ENCODE data around the gene SLC12A3. TPM values are rescaled to one million over a fixed set of nuclear protein-coding genes. Genes with fewer than 3 reads are reported as not detected.

The SLC12A3 gene
- total RNA-seq, 6 donors from 2014 or later, result 0.06 to 0.61 TPM; not detected in 4

GRCh38 chr16:56830669-56831068 is 34.3 kb upstream of the SLC12A3 start:
- Histone ChIP-seq H3K9me3 (no peaks in the 10 kb centered on the region), H3K4me1 (no peaks in the 10 kb centered on the region), H3K36me3 (peaks cover 6 to 63% (median 29%) of the 10 kb centered on the region in 4 donors), H3K4me3 (no peak overlapping the region), H3K27me3 (no peaks in the 10 kb centered on the region), H3K27ac (no peak overlapping the region)
- no peak for ATAC-seq (ENCODE audit: low FRiP score in 2 of 2)
- TF ChIP-seq, protein P1, sequence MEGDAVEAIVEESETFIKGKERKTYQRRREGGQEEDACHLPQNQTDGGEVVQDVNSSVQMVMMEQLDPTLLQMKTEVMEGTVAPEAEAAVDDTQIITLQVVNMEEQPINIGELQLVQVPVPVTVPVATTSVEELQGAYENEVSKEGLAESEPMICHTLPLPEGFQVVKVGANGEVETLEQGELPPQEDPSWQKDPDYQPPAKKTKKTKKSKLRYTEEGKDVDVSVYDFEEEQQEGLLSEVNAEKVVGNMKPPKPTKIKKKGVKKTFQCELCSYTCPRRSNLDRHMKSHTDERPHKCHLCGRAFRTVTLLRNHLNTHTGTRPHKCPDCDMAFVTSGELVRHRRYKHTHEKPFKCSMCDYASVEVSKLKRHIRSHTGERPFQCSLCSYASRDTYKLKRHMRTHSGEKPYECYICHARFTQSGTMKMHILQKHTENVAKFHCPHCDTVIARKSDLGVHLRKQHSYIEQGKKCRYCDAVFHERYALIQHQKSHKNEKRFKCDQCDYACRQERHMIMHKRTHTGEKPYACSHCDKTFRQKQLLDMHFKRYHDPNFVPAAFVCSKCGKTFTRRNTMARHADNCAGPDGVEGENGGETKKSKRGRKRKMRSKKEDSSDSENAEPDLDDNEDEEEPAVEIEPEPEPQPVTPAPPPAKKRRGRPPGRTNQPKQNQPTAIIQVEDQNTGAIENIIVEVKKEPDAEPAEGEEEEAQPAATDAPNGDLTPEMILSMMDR (IDR thresholded peaks at IDR 0.05), result no peak
- TF ChIP-seq EP300 (IDR thresholded peaks at IDR 0.05), result no peak
- no peak for TF ChIP-seq POLR2A (IDR thresholded peaks at IDR 0.05)
- TF ChIP-seq POLR2AphosphoS5 (IDR thresholded peaks at IDR 0.05), result no peak
- no peak for DNase-seq
- 50 to 93% methylated on average over 2 of the region's 2 CpGs for WGBS, 2 donors

DNA sequence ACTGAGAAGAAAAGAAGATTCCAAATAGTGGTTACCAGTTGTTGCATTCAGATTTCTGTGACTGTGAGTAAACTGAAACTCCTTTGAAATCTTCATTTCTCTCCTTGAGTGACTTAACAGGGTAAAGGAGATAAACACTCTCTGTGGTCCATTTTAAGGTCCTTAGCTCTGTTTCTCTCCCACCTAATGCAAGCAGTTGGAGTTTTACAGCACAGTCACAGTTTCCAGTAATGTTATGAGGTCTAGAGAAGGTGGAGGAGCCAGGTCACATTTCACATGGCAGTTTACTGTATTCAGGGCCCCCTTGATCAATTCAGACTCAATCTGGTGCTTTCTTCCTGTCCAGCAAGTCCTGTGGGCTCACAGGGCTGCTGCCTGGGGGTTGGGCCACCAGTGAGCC is 32.2 kb upstream of the SLC12A3 start:
- Histone ChIP-seq H3K4me1 (peaks cover 0 to 9% (median 4%) of the 10 kb centered on the region in 4 donors), H3K4me3 (no peak overlapping the region), H3K36me3 (peaks cover 6 to 70% (median 34%) of the 10 kb centered on the region in 4 donors), H3K9me3 (no peaks in the 10 kb centered on the region), H3K27ac (no peak overlapping the region), H3K27me3 (no peaks in the 10 kb centered on the region)
- DNase-seq (no peak), ATAC-seq (ENCODE audit: low FRiP score in 2 of 2) (no peak)
- TF ChIP-seq POLR2AphosphoS5 (IDR thresholded peaks at IDR 0.05) (no peak), EP300 (IDR thresholded peaks at IDR 0.05) (no peak), POLR2A (IDR thresholded peaks at IDR 0.05) (no peak)
- TF ChIP-seq, protein P1 (IDR thresholded peaks at IDR 0.05), result no peak

GRCh38 chr16:56833243-56833970 is 31.6 kb upstream of the SLC12A3 start:
- Histone ChIP-seq H3K9me3 (no peaks in the 10 kb centered on the region), H3K4me1 (peaks cover 0 to 9% (median 4%) of the 10 kb centered on the region in 4 donors), H3K4me3 (no peak overlapping the region), H3K27ac (no peak overlapping the region), H3K36me3 (peaks cover 6 to 77% (median 34%) of the 10 kb centered on the region in 4 donors), H3K27me3 (no peaks in the 10 kb centered on the region)
- ATAC-seq (ENCODE audit: low FRiP score in 2 of 2), result no peak
- no peak for DNase-seq
- TF ChIP-seq POLR2AphosphoS5 (IDR thresholded peaks at IDR 0.05) (no peak), POLR2A (IDR thresholded peaks at IDR 0.05) (no peak), EP300 (IDR thresholded peaks at IDR 0.05) (no peak)
- TF ChIP-seq, protein P1 (IDR thresholded peaks at IDR 0.05), result no peak
- 86 to 91% methylated on average over 9 of the region's 9 CpGs for WGBS, 2 donors

DNA sequence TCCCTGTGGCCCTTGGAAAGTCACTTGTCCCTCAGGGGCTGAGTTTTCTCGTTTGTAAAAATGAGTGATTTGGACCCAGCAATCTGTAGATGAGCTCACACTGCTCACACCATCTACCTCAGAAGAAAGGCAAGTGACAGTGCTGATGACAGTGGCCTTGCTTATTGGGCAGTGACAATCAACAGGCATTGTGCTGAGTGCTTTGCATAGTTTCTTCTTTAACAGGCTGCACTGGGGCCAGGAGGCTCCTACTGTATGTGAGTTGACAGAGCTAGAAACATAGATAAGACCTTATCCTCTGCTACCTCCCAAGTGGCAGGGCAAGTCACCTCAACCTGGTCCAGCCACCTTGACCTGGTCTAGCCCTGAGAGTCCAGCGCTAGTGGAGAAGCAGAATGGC is 29.7 kb upstream of the SLC12A3 start:
- H3K27me3 ChIP-seq, result no peaks in the 10 kb centered on the region
- no peak overlapping the region for H3K27ac ChIP-seq
- DNase-seq (no peak), ATAC-seq (ENCODE audit: low FRiP score in 2 of 2) (no peak)
- no peak overlapping the region for H3K4me3 ChIP-seq
- H3K36me3 ChIP-seq, result peaks cover 5 to 85% (median 35%) of the 10 kb centered on the region in 4 donors
- 88 to 100% methylated on average over 2 of the region's 2 CpGs for WGBS, 2 donors
- peaks cover 0 to 9% (median 4%) of the 10 kb centered on the region in 4 donors for H3K4me1 ChIP-seq
- no peaks in the 10 kb centered on the region for H3K9me3 ChIP-seq
- TF ChIP-seq, protein P1 (IDR thresholded peaks at IDR 0.05), result no peak
- TF ChIP-seq EP300 (IDR thresholded peaks at IDR 0.05) (no peak), POLR2AphosphoS5 (IDR thresholded peaks at IDR 0.05) (no peak), POLR2A (IDR thresholded peaks at IDR 0.05) (no peak)
